ENCODE results near the gene DAPK1. TPM values are rescaled to one million over a fixed set of nuclear protein-coding genes. Genes with fewer than 3 reads are reported as not detected.

DAPK1 gene
- total RNA-seq, 1 experiment from 2014 or later: 19.7 TPM

DNA sequence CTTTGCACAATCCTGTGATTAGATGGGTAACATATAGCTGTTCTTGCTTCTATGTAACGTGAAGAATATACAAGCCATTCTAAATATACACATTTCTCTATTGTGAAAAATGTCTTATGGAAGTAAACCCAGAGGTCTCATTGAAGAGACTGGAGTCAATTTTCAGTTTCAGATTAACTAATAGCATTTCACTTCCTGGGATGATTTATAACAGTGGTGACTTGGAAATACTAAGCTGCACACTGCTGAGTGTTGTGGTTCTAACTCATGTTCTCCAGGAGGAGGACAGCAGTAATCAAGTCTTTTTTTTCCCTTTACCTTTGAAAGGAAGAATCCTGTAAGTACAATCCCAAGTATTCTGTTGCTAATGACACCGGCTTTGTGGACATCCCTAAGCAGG, 231.6 kb downstream of the DAPK1 start:
- TF ChIP-seq, protein P1, sequence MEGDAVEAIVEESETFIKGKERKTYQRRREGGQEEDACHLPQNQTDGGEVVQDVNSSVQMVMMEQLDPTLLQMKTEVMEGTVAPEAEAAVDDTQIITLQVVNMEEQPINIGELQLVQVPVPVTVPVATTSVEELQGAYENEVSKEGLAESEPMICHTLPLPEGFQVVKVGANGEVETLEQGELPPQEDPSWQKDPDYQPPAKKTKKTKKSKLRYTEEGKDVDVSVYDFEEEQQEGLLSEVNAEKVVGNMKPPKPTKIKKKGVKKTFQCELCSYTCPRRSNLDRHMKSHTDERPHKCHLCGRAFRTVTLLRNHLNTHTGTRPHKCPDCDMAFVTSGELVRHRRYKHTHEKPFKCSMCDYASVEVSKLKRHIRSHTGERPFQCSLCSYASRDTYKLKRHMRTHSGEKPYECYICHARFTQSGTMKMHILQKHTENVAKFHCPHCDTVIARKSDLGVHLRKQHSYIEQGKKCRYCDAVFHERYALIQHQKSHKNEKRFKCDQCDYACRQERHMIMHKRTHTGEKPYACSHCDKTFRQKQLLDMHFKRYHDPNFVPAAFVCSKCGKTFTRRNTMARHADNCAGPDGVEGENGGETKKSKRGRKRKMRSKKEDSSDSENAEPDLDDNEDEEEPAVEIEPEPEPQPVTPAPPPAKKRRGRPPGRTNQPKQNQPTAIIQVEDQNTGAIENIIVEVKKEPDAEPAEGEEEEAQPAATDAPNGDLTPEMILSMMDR (IDR thresholded peaks at IDR 0.05; ENCODE audit: unreplicated experiment): no peak
- ChIA-PET CTCF (interaction anchor here (0.8 to 1.7 kb wide), 3 partner anchors 44 to 83 kb away, joined by 3 to 8 read pairs (median 3); no protein-coding TSS in a partner anchor), POLR2A (interaction anchor here (1.2 kb wide), 1 partner anchor 15 kb away, joined by 3 read pairs; no protein-coding TSS in a partner anchor)
- H3K27me3 Mint-ChIP-seq (ENCODE audit: insufficient read depth, unreplicated experiment): no peaks in the 10 kb centered on the region
- H3K4me1 Mint-ChIP-seq (ENCODE audit: insufficient read depth, unreplicated experiment): peaks cover 6% of the 10 kb centered on the region
- peaks cover 33% of the 10 kb centered on the region for H3K36me3 Mint-ChIP-seq (ENCODE audit: insufficient read depth, unreplicated experiment)
- no peak for DNase-seq (ENCODE audit: unreplicated experiment)
- no peak overlapping the region for H3K27ac Mint-ChIP-seq (ENCODE audit: low read depth, unreplicated experiment)
- intact Hi-C loops (cut with micrococcal nuclease): no loop called here
- no peak overlapping the region for H3K4me3 Mint-ChIP-seq (ENCODE audit: unreplicated experiment)
- no TSS peak for BruUV-seq (replicated peaks)
- H3K9me3 Mint-ChIP-seq (ENCODE audit: unreplicated experiment): no peaks in the 10 kb centered on the region

DNA sequence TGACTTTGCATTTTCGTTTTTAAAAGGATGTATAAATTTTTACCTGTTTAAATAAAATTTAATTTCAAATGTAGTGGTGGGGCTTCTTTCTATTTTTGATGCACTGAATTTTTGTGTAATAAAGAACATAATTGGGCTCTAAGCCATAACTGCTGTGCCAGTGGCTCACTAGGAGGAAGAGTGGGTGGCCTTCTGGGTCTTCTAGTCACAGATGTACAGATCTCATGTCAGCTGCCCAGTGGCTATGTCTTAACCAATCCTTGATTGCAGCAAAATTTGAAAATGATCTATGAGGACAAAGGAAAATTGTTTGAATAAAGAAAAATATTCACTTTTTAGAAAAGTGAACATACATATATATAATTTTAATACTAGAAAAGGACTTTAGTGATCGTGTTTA, 233.7 kb downstream of the DAPK1 start:
- ChIA-PET POLR2A (no interaction called here), CTCF (no interaction called here)
- Mint-ChIP-seq H3K9me3 (ENCODE audit: unreplicated experiment) (no peaks in the 10 kb centered on the region), H3K4me3 (ENCODE audit: unreplicated experiment) (no peak overlapping the region), H3K27me3 (ENCODE audit: insufficient read depth, unreplicated experiment) (no peaks in the 10 kb centered on the region), H3K4me1 (ENCODE audit: insufficient read depth, unreplicated experiment) (no peaks in the 10 kb centered on the region), H3K36me3 (ENCODE audit: insufficient read depth, unreplicated experiment) (peaks cover 33% of the 10 kb centered on the region), H3K27ac (ENCODE audit: low read depth, unreplicated experiment) (no peak overlapping the region)
- DNase-seq (ENCODE audit: unreplicated experiment): no peak
- TF ChIP-seq, protein P1 (IDR thresholded peaks at IDR 0.05; ENCODE audit: unreplicated experiment): no peak
- intact Hi-C loops (cut with micrococcal nuclease): no loop called here
- BruUV-seq (replicated peaks): no TSS peak

DNA sequence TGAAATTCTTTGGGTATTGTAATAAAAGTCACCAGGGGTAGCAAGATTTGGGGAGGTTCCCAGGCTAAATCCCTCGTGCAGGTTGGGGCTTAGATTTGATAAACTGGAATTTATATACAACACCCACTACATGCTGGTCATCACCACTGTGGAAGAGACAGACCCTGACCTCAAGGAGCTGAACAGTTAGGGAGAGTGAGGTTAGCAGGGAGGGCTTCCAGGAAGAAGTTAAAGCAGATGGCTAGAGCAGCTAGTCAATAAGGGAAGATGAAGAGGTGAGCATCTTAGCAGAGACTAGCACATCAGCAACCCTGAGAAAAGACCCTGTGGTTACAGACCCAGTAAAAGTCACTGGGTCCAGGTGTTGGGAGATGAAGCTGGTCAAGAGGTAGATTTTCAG, 234.7 kb downstream of the DAPK1 start:
- Mint-ChIP-seq H3K27ac (ENCODE audit: low read depth, unreplicated experiment) (no peak overlapping the region), H3K4me1 (ENCODE audit: insufficient read depth, unreplicated experiment) (no peaks in the 10 kb centered on the region), H3K27me3 (ENCODE audit: insufficient read depth, unreplicated experiment) (no peaks in the 10 kb centered on the region), H3K4me3 (ENCODE audit: unreplicated experiment) (no peak overlapping the region), H3K36me3 (ENCODE audit: insufficient read depth, unreplicated experiment) (peaks cover 33% of the 10 kb centered on the region), H3K9me3 (ENCODE audit: unreplicated experiment) (no peaks in the 10 kb centered on the region)
- intact Hi-C loops (cut with micrococcal nuclease): no loop called here
- DNase-seq (ENCODE audit: unreplicated experiment): no peak
- TF ChIP-seq, protein P1 (IDR thresholded peaks at IDR 0.05; ENCODE audit: unreplicated experiment): no peak
- ChIA-PET CTCF (no interaction called here), POLR2A (no interaction called here)
- no TSS peak for BruUV-seq (replicated peaks)

DNA sequence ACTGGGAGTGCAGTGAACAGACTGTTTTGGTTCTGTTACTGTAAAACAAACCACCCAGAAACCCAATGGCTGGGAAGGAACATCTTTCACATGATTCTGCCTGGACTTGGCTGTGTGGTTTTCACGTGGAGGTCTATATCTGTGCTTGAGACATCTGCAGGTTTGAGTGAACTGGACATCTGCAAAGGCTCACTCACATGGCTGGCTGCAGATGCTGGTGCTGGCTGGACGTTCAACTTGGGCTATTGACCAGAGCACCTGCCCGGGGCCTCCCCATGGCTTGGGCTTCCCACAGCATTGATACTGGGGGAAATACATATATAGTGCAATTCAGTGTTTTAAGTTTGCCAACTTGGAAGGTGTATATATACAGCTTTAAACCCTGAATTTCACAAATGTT, 235.1 kb downstream of the DAPK1 start:
- DNase-seq (ENCODE audit: unreplicated experiment): no peak
- ChIA-PET POLR2A (interaction anchor here (0.7 kb wide), 1 partner anchor 51 kb away, joined by 3 read pairs; no protein-coding TSS in a partner anchor), CTCF (no interaction called here)
- Mint-ChIP-seq H3K4me1 (ENCODE audit: insufficient read depth, unreplicated experiment) (no peaks in the 10 kb centered on the region), H3K27ac (ENCODE audit: low read depth, unreplicated experiment) (no peak overlapping the region), H3K4me3 (ENCODE audit: unreplicated experiment) (no peak overlapping the region), H3K9me3 (ENCODE audit: unreplicated experiment) (no peaks in the 10 kb centered on the region), H3K36me3 (ENCODE audit: insufficient read depth, unreplicated experiment) (peaks cover 33% of the 10 kb centered on the region), H3K27me3 (ENCODE audit: insufficient read depth, unreplicated experiment) (no peaks in the 10 kb centered on the region)
- TF ChIP-seq, protein P1 (IDR thresholded peaks at IDR 0.05; ENCODE audit: unreplicated experiment): no peak
- no TSS peak for BruUV-seq (replicated peaks)
- intact Hi-C loops (cut with micrococcal nuclease): no loop called here

All from MCF 10A (cell line).